Right atrium auricular region (tissue), 2 donors: ENCODE results near the gene RASGRF1. TPM values are rescaled to one million over a fixed set of nuclear protein-coding genes. Genes with fewer than 3 reads are reported as not detected.

Source experiments
- DNase-seq: peaks from one replicate; pipeline ENCODE4 v3.0.0-alpha.2; 2019; ENCODE audit warnings: low spot score
- H3K27ac ChIP-seq, 2 donors: fragments of 200-600 bp; sonication (generic); 1 replicate in 1 of 2; 2 replicates in 1 of 2; pipeline ENCODE4 v1.5.1; 2016 to 2019
- H3K27me3 ChIP-seq, 2 donors: fragments of 200-600 bp; sonication (generic); one replicate each; pipeline versions ENCODE4 v1.5.1 to v1.6.0; 2017 to 2019
- H3K36me3 ChIP-seq: fragments of 200-600 bp; sonication (generic); one replicate; pipeline ENCODE4 v1.5.1; 2016
- H3K4me1 ChIP-seq, 2 donors: fragments of 200-600 bp; sonication (generic); one replicate each; pipeline versions ENCODE4 v1.5.1 to v1.6.0; 2017 to 2019
- H3K4me3 ChIP-seq, 2 donors: fragments of 200-600 bp; sonication (generic); 1 replicate in 1 of 2; 2 replicates in 1 of 2; pipeline ENCODE4 v1.5.1; 2017 to 2019; ENCODE audit warnings: mild to moderate bottlenecking in 1 of 2, moderate library complexity in 1 of 2
- H3K9me3 ChIP-seq, 2 donors: fragments of 200-600 bp; sonication (generic); one replicate each; pipeline ENCODE4 v1.5.1; 2019
- CTCF ChIP-seq, 2 donors: fragments of 200-600 bp; sonication (generic); IDR thresholded peaks; one replicate each; pipeline ENCODE4 v1.5.1; 2019; ENCODE audit warnings: antibody characterized with exemption in 2 of 2
- total RNA-seq, 2 donors: library from RNA; depleted of rRNA; stranded (reverse); fragments of >200 nt; gene quantifications; one replicate each; pipeline ENCODE4 v1.1.0, GENCODE V29; 2016

RASGRF1 gene
- total RNA-seq, 2 donors from 2014 or later = 1.0 TPM; not detected in 1

GRCh38 chr15:79041601-79042168 lies 48.9 kb downstream of the RASGRF1 start:
- DNase-seq = no peak
- H3K36me3 ChIP-seq = no peaks in the 10 kb centered on the region
- H3K9me3 ChIP-seq = peaks cover 0 to 13% of the 10 kb centered on the region in 2 donors
- no peak for TF ChIP-seq CTCF (IDR thresholded peaks at IDR 0.05)
- no peaks in the 10 kb centered on the region for H3K4me1 ChIP-seq
- no peak overlapping the region for H3K4me3 ChIP-seq
- no peaks in the 10 kb centered on the region for H3K27me3 ChIP-seq
- no peak overlapping the region for H3K27ac ChIP-seq

- Histone ChIP-seq H3K27me3 (no peaks in the 10 kb centered on the region), H3K27ac (no peak overlapping the region), H3K4me1 (no peaks in the 10 kb centered on the region), H3K4me3 (no peak overlapping the region), H3K9me3 (peaks cover 0 to 4% of the 10 kb centered on the region in 2 donors), H3K36me3 (no peaks in the 10 kb centered on the region)
- no peak for DNase-seq
- no peak for TF ChIP-seq CTCF (IDR thresholded peaks at IDR 0.05)
These were observed 52.7 kb downstream of the RASGRF1 start for GRCh38 chr15:79037848-79038247.

GRCh38 chr15:79036323-79036722 lies 54.3 kb downstream of the RASGRF1 start:
- H3K27ac ChIP-seq = no peak overlapping the region
- no peaks in the 10 kb centered on the region for H3K27me3 ChIP-seq
- DNase-seq = no peak
- no peaks in the 10 kb centered on the region for H3K9me3 ChIP-seq
- no peaks in the 10 kb centered on the region for H3K4me1 ChIP-seq
- TF ChIP-seq CTCF (IDR thresholded peaks at IDR 0.05) = no peak
- no peaks in the 10 kb centered on the region for H3K36me3 ChIP-seq
- no peak overlapping the region for H3K4me3 ChIP-seq

GRCh38 chr15:79035814-79036213 lies 54.8 kb downstream of the RASGRF1 start:
- TF ChIP-seq CTCF (IDR thresholded peaks at IDR 0.05) = no peak
- H3K27ac ChIP-seq = no peak overlapping the region
- H3K9me3 ChIP-seq = no peaks in the 10 kb centered on the region
- H3K36me3 ChIP-seq = no peaks in the 10 kb centered on the region
- no peaks in the 10 kb centered on the region for H3K4me1 ChIP-seq
- H3K4me3 ChIP-seq = no peak overlapping the region
- no peaks in the 10 kb centered on the region for H3K27me3 ChIP-seq
- no peak for DNase-seq

GRCh38 chr15:79035111-79035601 lies 55.4 kb downstream of the RASGRF1 start:
- no peaks in the 10 kb centered on the region for H3K4me1 ChIP-seq
- TF ChIP-seq CTCF (IDR thresholded peaks at IDR 0.05) = no peak
- H3K9me3 ChIP-seq = no peaks in the 10 kb centered on the region
- no peak overlapping the region for H3K27ac ChIP-seq
- no peaks in the 10 kb centered on the region for H3K36me3 ChIP-seq
- no peaks in the 10 kb centered on the region for H3K27me3 ChIP-seq
- no peak overlapping the region for H3K4me3 ChIP-seq
- no peak for DNase-seq

- TF ChIP-seq CTCF (IDR thresholded peaks at IDR 0.05) = no peak
- H3K27me3 ChIP-seq = no peaks in the 10 kb centered on the region
These were observed 56.3 kb downstream of the RASGRF1 start for GRCh38 chr15:79034284-79034683.

More at GRCh38 chr15:79034284-79034683, 56.3 kb downstream of the RASGRF1 start:
- Histone ChIP-seq H3K9me3 (no peaks in the 10 kb centered on the region), H3K4me1 (no peaks in the 10 kb centered on the region), H3K4me3 (no peak overlapping the region), H3K27ac (no peak overlapping the region), H3K36me3 (no peaks in the 10 kb centered on the region)
- DNase-seq = no peak
